Measurements from ENCODE around the gene TACC2.

GRCh38 chr10:122264436-122264835, 275.5 kb downstream of the TACC2 start:
- TF ChIP-seq EZH2 (IDR thresholded peaks at IDR 0.05; ENCODE audit: insufficient read depth, poor library complexity, severe bottlenecking) (no peak), EZH2phosphoT487 (IDR thresholded peaks at IDR 0.05; ENCODE audit: insufficient read depth, low read depth) (no peak)
